GM18907 (cell line): ENCODE data around the gene TTC22.
A peak's percentile ranks its signal among the peaks of the same experiment; 100 is the strongest.

ENCODE experiments used
- ATAC-seq: cut with Tn5 transposase; IDR thresholded peaks from one replicate; pipeline ENCODE4 v1.9.1; 2021; ENCODE audit warnings: mild to moderate bottlenecking, moderate library complexity; ENCODE audit not compliant: unreplicated experiment

TTC22 gene

DNA sequence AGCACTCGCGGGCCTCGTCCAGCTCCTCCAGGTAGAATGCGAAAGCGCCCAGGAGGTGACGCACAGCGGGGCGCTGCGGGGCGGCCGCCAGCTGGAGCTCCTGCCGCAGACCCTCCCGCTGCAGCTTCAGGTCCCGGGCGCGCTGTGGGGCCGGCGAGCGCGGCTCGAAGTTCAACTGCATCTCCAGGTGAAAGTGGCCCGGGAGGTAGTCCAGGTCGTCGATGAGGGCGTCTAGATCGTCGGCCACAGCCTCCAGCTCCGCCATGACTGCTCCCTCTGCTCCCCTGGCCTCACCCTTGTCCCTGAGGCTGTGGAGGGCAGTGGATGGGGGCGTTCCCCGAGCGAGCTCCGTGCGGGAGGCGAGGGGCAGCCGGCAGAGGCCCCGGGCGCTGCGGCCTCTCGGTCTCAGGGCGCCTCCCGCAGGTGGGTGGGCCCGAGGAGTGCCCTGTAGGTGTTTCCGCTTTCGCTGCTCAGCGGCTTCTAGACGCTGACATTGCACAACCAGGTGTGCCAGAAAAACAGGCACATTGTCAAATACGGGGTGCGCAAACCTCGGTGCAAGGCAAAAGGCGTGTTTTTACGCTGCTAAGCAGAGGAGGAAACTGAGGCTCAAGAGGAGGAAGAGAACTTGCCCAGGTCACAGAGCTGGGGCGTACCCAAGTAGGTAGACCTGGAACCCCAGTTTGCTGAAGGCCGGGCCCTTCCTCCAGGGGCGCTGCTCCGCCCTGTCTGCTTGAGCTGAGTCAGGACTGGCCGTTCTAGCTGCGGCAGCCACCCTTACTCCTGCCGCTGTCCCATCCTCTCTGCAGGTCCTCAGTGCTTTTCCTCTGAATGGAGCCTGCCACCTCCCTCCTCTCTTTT lies at the start of gene TTC22:
TTC22 (minus strand) TSS at position 425 of the 861 bp plus-strand sequence; CDS start at position 265, 160 bp downstream.
- peak; percentile 85 for ATAC-seq

GRCh38 chr1:54850737-54851136 lies 49.6 kb upstream of the TTC22 start:
- ATAC-seq = no peak

DNA sequence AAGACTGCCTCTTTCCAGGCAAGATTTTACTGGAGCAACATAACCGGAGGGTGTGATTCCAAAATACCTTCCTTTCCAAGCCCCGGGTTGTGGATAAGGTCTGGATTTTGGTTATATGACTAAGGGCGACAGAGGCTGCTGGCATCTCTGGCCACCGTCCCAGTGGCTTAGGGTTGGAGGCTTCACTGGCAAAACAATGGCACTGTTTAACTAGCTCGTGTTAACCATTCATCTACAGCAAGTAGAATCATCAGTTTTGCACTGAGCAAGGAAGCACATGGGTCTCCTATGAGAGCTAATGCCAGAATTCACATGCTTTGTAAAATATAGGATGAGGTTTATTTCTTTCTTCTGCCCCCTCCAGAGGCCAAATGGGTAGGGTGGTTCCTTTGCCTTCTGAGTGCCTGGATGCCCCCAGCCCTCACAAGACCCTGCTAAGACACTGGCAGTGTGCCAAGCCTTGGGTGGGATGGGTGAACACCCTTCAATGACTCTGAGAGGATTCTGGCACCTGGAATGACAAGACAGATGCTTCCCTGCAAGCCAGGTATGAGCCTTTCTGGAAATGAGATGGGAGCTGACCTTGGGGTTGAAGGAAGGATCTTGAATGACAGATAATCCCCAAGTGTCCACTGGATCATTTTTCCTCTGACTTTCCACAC lies 49.1 kb upstream of the TTC22 start:
- no peak for ATAC-seq

GRCh38 chr1:54849219-54850068 lies 48.3 kb upstream of the TTC22 start:
- ATAC-seq = no peak

GRCh38 chr1:54848134-54848948 lies 47.2 kb upstream of the TTC22 start:
- no peak for ATAC-seq

GRCh38 chr1:54846716-54847284 lies 45.7 kb upstream of the TTC22 start:
- ATAC-seq = no peak

DNA sequence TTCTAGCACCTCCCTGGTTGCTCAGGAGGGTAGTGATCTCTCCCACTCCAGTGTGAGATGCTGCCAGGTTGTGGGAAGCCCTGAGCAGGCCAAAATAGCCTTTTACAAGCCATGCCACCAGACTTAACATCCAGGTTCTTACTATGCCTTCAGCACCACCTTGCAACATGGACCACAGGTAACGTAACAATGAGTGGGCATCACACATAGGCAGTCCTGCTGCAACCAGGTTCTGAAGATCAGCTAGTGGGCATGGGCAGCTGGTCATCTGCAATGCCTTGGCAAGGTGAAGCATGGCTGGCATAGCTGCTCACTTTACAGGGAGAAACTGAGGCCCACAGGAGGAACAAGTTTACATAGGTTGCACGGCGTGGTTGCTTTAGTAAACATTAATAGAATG lies 45.2 kb upstream of the TTC22 start:
- ATAC-seq = no peak

DNA sequence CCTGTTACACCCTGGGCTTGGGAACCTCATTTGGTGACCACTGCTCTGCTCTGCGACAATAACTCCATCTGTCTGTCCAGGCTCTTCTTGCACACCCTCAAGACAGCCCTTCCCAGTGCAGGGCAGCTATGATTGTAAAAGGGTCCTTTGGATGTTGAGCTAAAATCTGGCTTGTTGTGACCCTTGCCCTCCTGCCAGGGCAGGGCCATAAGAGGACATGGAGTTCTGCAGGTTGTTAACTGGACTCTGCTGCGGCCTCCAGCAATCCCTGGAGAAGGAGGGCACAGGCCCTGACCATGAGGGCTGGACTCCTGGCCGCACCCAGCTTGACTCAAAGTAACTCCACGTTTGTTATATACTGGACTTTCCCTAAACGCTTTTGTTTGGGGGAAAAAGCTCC lies 44.6 kb upstream of the TTC22 start:
- no peak for ATAC-seq

- no peak for ATAC-seq
Measured at GRCh38 chr1:54844564-54844963, 43.4 kb upstream of the TTC22 start.

DNA sequence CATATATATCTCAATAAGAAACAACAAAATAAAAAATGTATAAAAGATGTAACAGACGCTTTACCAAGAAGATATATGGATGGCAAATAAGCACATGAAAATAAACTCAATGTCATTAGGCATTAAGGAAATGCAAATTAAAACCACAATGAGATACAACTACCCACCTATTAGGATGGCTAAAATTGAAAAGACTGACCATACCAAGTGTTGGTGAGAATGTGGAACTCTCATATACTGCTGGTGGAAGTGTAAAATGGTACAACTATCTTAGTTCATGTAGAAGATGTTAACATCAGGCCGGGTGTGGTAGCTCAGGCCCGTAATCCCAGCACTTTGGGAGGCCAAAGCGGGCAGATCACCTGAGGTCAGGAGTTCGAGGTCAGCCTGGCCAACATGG lies 42.3 kb upstream of the TTC22 start:
- ATAC-seq = no peak

DNA sequence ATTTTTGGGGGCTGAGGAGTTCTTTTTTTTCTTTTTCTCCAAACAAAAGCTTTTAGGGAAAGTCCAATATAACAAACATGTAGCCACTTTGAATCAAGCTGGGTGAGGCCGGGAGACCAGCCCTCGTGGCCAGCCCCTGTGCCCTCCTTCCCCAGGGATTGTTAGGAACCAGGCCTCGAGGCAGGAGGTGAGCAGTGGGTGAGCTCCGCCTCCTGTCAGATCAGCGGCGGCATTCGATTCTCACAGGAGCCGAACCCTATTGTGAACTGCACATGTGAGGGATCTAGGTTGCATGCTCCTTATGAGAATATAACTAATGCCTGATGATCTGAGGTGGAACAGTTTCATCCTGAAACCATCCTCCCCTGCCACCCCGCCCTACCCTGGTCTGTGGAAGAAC lies 41.8 kb upstream of the TTC22 start:
- no peak for ATAC-seq

- ATAC-seq = no peak
Measured at GRCh38 chr1:54842206-54842915, 41.2 kb upstream of the TTC22 start.

- no peak for ATAC-seq
Measured at GRCh38 chr1:54839824-54840223, 38.7 kb upstream of the TTC22 start.

- ATAC-seq = no peak
Measured at GRCh38 chr1:54838565-54839180, 37.5 kb upstream of the TTC22 start.

DNA sequence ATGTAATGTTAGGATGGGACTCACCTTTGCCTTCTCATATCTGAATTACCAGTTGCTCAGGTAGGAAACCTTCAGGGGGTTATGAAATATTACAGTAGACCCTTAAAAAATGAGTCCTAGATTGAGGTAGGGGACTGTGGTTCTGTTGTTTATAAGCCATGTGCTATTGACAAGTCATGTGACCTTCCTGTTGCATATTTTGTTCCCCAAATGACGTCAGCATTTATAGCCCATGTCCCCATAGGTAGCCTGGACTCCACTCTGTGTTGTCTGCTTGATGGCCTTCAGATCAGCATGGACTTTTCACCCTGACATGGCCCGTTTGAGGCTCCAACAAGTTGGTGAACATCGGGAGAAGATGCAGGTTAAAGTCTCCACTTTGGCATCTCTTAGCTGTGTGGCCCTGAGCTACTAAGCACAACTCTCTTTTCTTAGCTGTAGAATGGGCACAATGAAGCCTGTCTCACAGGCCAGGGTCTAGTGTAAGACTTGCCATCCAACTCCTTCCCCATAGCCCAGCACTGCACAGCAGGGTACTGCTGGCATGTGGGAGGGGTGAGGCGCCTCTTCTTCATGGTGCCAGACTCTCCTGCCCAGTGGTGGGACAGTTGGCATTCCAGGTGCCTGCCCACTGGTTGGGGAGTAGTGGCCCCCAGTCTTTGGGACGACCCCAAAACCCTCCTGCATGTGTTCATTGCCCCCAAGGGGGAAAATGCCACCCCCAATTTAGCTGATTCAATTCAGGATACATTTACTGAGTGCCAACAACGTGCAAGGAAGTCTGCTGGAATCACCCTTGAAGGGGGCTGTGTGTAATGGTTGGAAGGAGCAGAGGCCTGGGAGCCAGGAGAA lies 36.1 kb upstream of the TTC22 start:
- ATAC-seq = no peak

GRCh38 chr1:54836594-54836993 lies 35.5 kb upstream of the TTC22 start:
- ATAC-seq = no peak

GRCh38 chr1:54835970-54836369 lies 34.8 kb upstream of the TTC22 start:
- ATAC-seq = no peak
